ENCODE results near the gene ARFGEF3. TPM values are rescaled to one million over a fixed set of nuclear protein-coding genes. Genes with fewer than 3 reads are reported as not detected.

The ARFGEF3 gene
- total RNA-seq, 4 donors from 2014 or later: 6.7 to 17.1 (median 13.2) TPM

DNA sequence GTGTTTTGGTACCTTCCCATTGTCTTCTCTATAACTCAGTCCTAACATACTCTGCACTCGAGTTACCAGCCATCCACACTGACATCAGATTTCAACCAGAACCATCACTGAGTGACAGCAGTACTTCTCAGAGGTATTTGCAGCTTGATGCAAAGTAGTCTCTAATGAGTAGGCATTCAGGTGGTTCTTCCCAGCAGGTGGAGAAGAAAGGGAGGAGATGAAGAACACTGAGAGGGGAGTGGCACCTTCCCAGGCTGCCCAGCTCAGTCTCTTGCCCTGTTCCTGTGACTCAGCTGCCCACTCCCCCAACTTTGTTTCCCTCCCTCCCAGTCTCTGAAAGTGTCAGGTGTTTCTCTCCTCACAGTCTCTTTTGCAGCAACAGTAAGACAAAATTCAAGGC lies 177.3 kb downstream of the ARFGEF3 start:
- H3K4me3 ChIP-seq: no peak overlapping the region
- in situ Hi-C loops (cut with MboI; ENCODE audit: low pct_ligation_motif_present in 1 of 4, low pct_unique_long_range_greater_than_20kb in 1 of 4, low sequenced_read_pairs in 3 of 4) (no loop called here), intact Hi-C loops (cut with DNase I; ENCODE audit: low total_unique reads) (no loop called here)
- no peak for DNase-seq
- 63 to 67% methylated on average over 1 of the region's 1 CpG for WGBS, 2 donors (ENCODE audit: low coverage in 1 of 2)
- TF ChIP-seq EP300 (IDR thresholded peaks at IDR 0.05; ENCODE audit: low read depth) (no peak), POLR2AphosphoS5 (IDR thresholded peaks at IDR 0.05) (no peak), CTCF (IDR thresholded peaks at IDR 0.05) (no peak), POLR2A (IDR thresholded peaks at IDR 0.05) (no peak)
- H3K27ac ChIP-seq: no peak overlapping the region
- peaks cover 0 to 4% (median 0%) of the 10 kb centered on the region in 4 donors for H3K36me3 ChIP-seq
- H3K9me3 ChIP-seq: no peaks in the 10 kb centered on the region
- no peaks in the 10 kb centered on the region for H3K4me1 ChIP-seq
- no peaks in the 10 kb centered on the region for H3K27me3 ChIP-seq

DNA sequence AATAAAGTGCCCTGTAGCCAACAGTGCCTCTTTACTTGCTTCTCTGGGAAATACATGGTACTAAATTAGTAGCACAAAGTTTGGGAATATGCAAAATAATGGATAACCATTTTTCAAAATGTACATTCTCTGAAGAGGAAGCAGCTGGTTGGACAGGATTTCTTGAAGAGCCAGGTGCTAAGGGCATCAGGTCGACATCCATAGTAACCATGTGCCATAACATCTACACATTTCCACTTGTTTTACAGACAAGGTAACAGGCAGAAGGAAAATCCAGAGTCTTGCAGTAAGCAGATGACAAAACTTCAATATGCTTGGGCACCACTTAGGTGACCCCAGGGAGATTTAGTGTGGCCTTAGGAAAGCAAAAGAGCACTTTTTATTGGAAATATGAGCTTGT lies 179.4 kb downstream of the ARFGEF3 start:
- 80% methylated on average over 1 of the region's 1 CpG; no CpG with 5 or more reads in 1 of the 2 donors for WGBS, 2 donors (ENCODE audit: low coverage in 1 of 2)
- Histone ChIP-seq H3K9me3 (no peaks in the 10 kb centered on the region), H3K4me3 (no peak overlapping the region), H3K4me1 (no peaks in the 10 kb centered on the region), H3K36me3 (no peaks in the 10 kb centered on the region), H3K27ac (no peak overlapping the region), H3K27me3 (no peaks in the 10 kb centered on the region)
- in situ Hi-C loops (cut with MboI; ENCODE audit: low pct_ligation_motif_present in 1 of 4, low pct_unique_long_range_greater_than_20kb in 1 of 4, low sequenced_read_pairs in 3 of 4) (no loop called here), intact Hi-C loops (cut with DNase I; ENCODE audit: low total_unique reads) (loop anchor here (2.0 kb wide), 1 partner anchor 54 kb away; no protein-coding TSS in a partner anchor)
- no peak for DNase-seq
- TF ChIP-seq POLR2AphosphoS5 (IDR thresholded peaks at IDR 0.05) (no peak), CTCF (IDR thresholded peaks at IDR 0.05) (no peak), EP300 (IDR thresholded peaks at IDR 0.05; ENCODE audit: low read depth) (no peak), POLR2A (IDR thresholded peaks at IDR 0.05) (no peak)

DNA sequence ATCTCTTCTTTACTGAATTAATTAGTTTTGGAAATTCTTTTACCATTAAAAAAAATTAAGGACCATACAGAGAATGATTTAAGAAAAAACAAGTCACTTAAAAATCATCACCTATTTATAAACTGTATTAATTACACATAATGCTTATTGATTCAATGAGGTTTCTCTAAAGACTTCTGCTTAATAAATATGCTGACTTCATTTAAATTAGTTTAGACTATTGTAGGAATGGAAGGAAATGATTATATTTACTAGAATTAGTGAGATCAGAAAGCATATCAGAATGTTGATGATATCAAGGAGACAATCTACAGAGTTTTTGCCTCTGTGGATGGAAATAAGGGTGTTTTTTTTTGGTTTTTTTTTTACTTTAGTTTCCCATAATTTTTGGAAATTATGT lies 181.4 kb downstream of the ARFGEF3 start:
- Histone ChIP-seq H3K27ac (no peak overlapping the region), H3K9me3 (no peaks in the 10 kb centered on the region), H3K36me3 (no peaks in the 10 kb centered on the region), H3K27me3 (no peaks in the 10 kb centered on the region), H3K4me3 (no peak overlapping the region), H3K4me1 (no peaks in the 10 kb centered on the region)
- in situ Hi-C loops (cut with MboI; ENCODE audit: low pct_ligation_motif_present in 1 of 4, low pct_unique_long_range_greater_than_20kb in 1 of 4, low sequenced_read_pairs in 3 of 4) (no loop called here), intact Hi-C loops (cut with DNase I; ENCODE audit: low total_unique reads) (no loop called here)
- TF ChIP-seq POLR2A (IDR thresholded peaks at IDR 0.05) (no peak), POLR2AphosphoS5 (IDR thresholded peaks at IDR 0.05) (no peak), CTCF (IDR thresholded peaks at IDR 0.05) (no peak), EP300 (IDR thresholded peaks at IDR 0.05; ENCODE audit: low read depth) (no peak)
- no peak for DNase-seq

DNA sequence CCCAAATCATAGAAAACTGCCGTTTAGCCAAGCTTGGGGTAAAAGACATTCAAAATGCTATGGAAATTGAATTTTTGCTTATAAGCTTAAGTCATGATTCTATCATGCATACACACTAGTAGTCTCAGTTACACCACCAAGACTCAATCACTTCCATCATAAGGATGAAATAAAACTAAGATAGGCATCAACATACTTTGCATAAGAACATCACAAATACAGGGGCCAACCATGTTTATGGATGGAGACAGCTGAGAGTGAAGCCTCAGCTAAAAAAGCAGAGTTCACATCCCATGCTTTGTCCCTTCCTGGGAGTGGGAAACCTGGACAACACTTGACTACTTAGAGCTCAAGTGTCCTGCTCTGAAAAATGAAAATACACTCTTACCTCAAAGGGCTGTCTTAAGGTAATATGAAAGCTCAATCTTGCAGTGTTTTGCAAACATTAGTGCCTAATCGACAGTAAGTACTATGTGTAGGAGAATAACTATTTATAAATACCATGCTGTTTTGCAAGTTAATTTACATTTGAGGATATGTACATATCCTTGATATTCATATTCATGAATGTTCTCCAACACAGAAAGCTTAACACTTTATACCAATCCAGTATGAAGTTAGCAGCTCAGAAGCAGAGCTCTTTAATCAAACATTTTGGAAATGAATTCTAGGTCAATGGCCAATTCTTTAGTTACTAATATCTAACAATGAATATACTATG lies 184.0 kb downstream of the ARFGEF3 start:
- DNase-seq: no peak
- in situ Hi-C loops (cut with MboI; ENCODE audit: low pct_ligation_motif_present in 1 of 4, low pct_unique_long_range_greater_than_20kb in 1 of 4, low sequenced_read_pairs in 3 of 4): no loop called here
- H3K4me1 ChIP-seq: no peaks in the 10 kb centered on the region
- H3K27me3 ChIP-seq: no peaks in the 10 kb centered on the region
- H3K4me3 ChIP-seq: no peak overlapping the region
- intact Hi-C loops (cut with DNase I; ENCODE audit: low total_unique reads): no loop called here
- no peak for TF ChIP-seq POLR2AphosphoS5 (IDR thresholded peaks at IDR 0.05)
- TF ChIP-seq POLR2A (IDR thresholded peaks at IDR 0.05): no peak
- no peak for TF ChIP-seq EP300 (IDR thresholded peaks at IDR 0.05; ENCODE audit: low read depth)
- TF ChIP-seq CTCF (IDR thresholded peaks at IDR 0.05): no peak
- H3K27ac ChIP-seq: no peak overlapping the region
- no peaks in the 10 kb centered on the region for H3K36me3 ChIP-seq
- WGBS, 2 donors (ENCODE audit: low coverage in 1 of 2): 74 to 100% methylated on average over 1 to 2 of the region's 2 CpGs
- no peaks in the 10 kb centered on the region for H3K9me3 ChIP-seq
